Progenitor cell of endocrine pancreas (in vitro differentiated cells): Measurements from ENCODE around the gene GLRA3. TPM values are rescaled to one million over a fixed set of nuclear protein-coding genes. Genes with fewer than 3 reads are reported as not detected.

Source experiments
- DNase-seq: peaks from one replicate; pipeline ENCODE4 v3.0.0; 2021; ENCODE audit warnings: low spot score; ENCODE audit not compliant: unreplicated experiment
- H3K27ac Mint-ChIP-seq: 2 replicates; pipeline ENCODE4 v1.8.0; 2021; ENCODE audit warnings: mild to moderate bottlenecking, moderate library complexity, mixed read lengths
- H3K27me3 Mint-ChIP-seq: 2 replicates; pipeline ENCODE4 v1.8.0; 2021; ENCODE audit warnings: mixed read lengths
- H3K36me3 Mint-ChIP-seq: 2 replicates; pipeline ENCODE4 v1.8.0; 2022; ENCODE audit warnings: mixed read lengths; ENCODE audit not compliant: insufficient read depth
- H3K4me1 Mint-ChIP-seq: 2 replicates; pipeline ENCODE4 v1.8.0; 2021; ENCODE audit warnings: low read depth, mixed read lengths
- H3K4me3 Mint-ChIP-seq: 2 replicates; pipeline ENCODE4 v1.8.0; 2021; ENCODE audit warnings: low read depth, mild to moderate bottlenecking, moderate library complexity, mixed read lengths
- H3K9me3 Mint-ChIP-seq: 2 replicates; pipeline ENCODE4 v1.8.0; 2021; ENCODE audit warnings: low read depth, mixed read lengths
- total RNA-seq: library from RNA; stranded (reverse); gene quantifications from 2 replicates; pipeline ENCODE4 v1.2.1, GENCODE V29; 2021
- TF ChIP-seq, protein P1 (sequence below): fragments of 200-600 bp; sonication (generic); IDR thresholded peaks from one replicate; pipeline ENCODE4 v1.5.0; 2021; ENCODE audit warnings: antibody characterized with exemption, mild to moderate bottlenecking; ENCODE audit not compliant: unreplicated experiment

Gene GLRA3
- total RNA-seq, 1 donor from 2014 or later, result 0.10 TPM

DNA sequence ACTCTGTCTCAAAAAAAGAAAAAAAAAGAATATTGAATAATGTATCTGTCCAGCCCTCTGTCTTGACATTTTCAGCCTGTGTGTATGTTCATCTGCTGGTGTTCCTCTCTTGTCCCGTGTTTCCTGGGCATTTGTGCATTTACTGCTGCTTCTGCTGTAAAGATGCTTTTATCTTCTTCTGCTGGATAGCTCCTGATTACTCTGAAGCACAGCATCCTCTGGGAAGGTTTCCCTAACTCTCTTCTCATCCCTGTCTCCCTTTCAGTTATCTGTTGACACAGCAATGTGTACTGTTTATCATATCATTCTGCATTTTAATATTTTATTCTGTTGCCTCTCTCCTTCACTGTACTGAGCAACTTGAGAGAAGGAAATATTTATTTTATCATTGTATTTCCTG is 232.5 kb downstream of the GLRA3 start:
- H3K27me3 Mint-ChIP-seq, result no peaks in the 10 kb centered on the region
- no peak overlapping the region for H3K27ac Mint-ChIP-seq
- H3K4me1 Mint-ChIP-seq, result no peaks in the 10 kb centered on the region
- DNase-seq, result no peak
- H3K9me3 Mint-ChIP-seq, result no peaks in the 10 kb centered on the region
- H3K4me3 Mint-ChIP-seq, result no peak overlapping the region
- TF ChIP-seq, protein P1, sequence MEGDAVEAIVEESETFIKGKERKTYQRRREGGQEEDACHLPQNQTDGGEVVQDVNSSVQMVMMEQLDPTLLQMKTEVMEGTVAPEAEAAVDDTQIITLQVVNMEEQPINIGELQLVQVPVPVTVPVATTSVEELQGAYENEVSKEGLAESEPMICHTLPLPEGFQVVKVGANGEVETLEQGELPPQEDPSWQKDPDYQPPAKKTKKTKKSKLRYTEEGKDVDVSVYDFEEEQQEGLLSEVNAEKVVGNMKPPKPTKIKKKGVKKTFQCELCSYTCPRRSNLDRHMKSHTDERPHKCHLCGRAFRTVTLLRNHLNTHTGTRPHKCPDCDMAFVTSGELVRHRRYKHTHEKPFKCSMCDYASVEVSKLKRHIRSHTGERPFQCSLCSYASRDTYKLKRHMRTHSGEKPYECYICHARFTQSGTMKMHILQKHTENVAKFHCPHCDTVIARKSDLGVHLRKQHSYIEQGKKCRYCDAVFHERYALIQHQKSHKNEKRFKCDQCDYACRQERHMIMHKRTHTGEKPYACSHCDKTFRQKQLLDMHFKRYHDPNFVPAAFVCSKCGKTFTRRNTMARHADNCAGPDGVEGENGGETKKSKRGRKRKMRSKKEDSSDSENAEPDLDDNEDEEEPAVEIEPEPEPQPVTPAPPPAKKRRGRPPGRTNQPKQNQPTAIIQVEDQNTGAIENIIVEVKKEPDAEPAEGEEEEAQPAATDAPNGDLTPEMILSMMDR, result no peak
- no peaks in the 10 kb centered on the region for H3K36me3 Mint-ChIP-seq

DNA sequence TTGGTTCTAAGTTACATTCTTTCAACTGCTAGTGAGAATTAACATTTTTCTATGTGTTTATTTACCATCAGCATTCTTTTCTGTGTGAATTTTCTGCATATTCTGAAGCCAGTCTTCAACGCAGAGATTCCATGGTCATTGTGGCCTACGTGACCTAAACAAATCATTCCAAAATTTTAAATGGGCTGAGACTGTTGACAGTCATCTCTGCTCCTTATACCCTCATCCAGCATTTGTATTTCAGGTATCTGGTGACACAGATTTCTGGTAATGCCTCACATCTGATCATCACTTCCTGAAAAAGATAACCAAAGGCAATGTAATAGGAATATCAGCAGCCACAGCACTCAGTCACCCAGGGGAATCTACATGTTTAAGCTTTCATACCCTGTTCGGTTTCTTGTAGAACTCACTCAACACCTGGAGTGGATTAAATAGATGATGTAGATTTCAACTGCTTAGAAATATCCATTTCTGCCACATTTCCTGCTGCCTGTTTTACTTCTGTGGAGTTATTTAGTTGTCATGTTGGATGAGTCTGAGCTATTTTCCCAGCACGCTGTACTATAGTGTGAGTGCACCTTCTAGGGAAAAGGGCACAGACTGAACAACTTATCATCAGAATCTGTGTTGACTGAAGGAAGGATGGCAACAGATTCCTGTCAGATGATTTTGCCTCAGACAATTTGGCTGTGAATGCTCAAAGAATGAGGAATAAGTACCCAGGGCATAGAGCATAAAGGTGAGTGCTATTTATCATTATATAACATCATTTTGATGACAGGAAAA is 233.7 kb downstream of the GLRA3 start:
- Mint-ChIP-seq H3K27me3 (no peaks in the 10 kb centered on the region), H3K27ac (no peak overlapping the region), H3K4me1 (no peaks in the 10 kb centered on the region), H3K36me3 (no peaks in the 10 kb centered on the region), H3K9me3 (no peaks in the 10 kb centered on the region), H3K4me3 (no peak overlapping the region)
- no peak for DNase-seq
- TF ChIP-seq, protein P1, result no peak

DNA sequence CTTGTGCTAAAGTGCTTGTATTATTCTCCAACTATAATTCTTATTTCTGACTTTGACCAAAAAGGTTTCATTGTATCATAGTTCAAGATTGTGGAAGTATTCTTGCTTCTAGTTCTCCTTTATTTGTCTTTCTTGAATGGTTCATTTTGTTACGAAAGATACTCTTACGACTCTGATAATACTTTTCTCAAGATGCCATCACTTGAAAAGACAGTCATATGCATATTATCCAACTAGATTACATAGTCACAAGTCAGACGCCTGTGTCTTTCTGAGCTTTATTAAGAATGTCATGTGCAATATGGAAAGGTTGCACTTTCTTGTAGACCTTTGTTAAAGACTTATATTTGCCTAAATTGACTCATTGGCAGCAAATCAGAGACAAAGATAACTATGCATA is 235.3 kb downstream of the GLRA3 start:
- TF ChIP-seq, protein P1, result no peak
- H3K4me1 Mint-ChIP-seq, result no peaks in the 10 kb centered on the region

DNA sequence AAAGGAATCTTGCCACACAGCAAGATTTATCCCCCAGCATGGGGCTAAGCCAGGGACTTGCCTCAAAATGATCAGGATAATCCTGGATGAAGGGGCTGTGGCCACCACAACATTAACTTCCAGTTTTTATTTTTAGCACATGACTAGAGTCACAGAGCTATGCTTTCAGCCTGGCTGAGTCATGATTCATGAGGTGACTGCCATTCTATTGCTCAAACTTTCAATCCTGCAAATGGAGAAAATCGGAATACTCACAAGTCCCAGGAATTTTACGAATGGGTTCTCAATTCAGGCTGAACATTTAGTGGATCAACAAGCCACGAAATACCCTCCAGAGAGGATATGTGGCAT is 236.1 kb downstream of the GLRA3 start:
- Mint-ChIP-seq H3K4me3 (no peak overlapping the region), H3K27ac (no peak overlapping the region)
- no peak for DNase-seq

More for the DNA sequence above, 235.3 kb downstream of the GLRA3 start:
- no peak overlapping the region for H3K27ac Mint-ChIP-seq
- H3K27me3 Mint-ChIP-seq, result no peaks in the 10 kb centered on the region
- H3K4me3 Mint-ChIP-seq, result no peak overlapping the region
- no peak for DNase-seq
- no peaks in the 10 kb centered on the region for H3K9me3 Mint-ChIP-seq
- H3K36me3 Mint-ChIP-seq, result no peaks in the 10 kb centered on the region

DNA sequence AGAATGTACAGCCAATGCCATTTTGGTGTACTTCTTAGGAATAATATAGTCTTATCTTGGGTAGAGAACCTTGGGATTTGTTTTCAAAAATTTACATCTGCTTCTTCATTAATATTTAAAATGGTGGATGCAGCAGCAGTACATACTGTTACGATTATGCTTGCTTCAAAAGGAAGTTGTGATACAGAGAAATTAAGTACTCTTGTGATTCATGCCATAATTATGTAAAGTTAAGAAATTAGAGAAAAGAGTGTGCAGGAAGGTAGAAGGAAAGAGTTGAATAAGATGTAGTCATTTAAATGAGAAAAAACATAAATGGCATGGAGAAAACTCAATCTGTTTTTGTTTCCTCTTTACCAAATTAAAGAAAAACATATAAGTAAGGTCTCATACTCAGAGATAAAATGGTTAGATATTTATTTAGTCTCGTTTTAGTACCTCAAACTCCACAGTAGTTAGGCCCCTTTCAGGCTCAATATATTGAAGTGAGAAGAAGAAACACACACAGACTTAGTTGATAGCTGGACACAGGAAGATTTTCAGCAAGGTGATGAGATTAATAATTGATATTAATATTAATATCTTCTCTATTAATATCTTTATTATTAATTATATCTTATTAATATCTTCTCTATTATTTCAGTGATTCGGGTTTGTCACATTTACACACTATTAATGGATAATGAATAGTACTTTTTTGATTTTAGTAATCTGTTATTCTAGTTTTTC is 236.6 kb downstream of the GLRA3 start:
- peaks cover 4% of the 10 kb centered on the region for H3K9me3 Mint-ChIP-seq
- no peak overlapping the region for H3K4me3 Mint-ChIP-seq
- TF ChIP-seq, protein P1, result no peak

More for the DNA sequence above, 236.1 kb downstream of the GLRA3 start:
- H3K4me1 Mint-ChIP-seq, result no peaks in the 10 kb centered on the region
- TF ChIP-seq, protein P1, result no peak
- H3K9me3 Mint-ChIP-seq, result peaks cover under 1% of the 10 kb centered on the region
- no peaks in the 10 kb centered on the region for H3K27me3 Mint-ChIP-seq
- no peaks in the 10 kb centered on the region for H3K36me3 Mint-ChIP-seq

More for the DNA sequence above, 236.6 kb downstream of the GLRA3 start:
- Mint-ChIP-seq H3K27ac (no peak overlapping the region), H3K27me3 (no peaks in the 10 kb centered on the region), H3K4me1 (no peaks in the 10 kb centered on the region), H3K36me3 (no peaks in the 10 kb centered on the region)
- DNase-seq, result no peak
